T-helper 9 cell (primary cell): ENCODE measurements around the gene KRTAP10-11.
"Not testable (repeated sequence)": the region's sequence is repeated elsewhere in the genome, so short reads cannot be mapped to it uniquely, and the experiment has no call there.

Experiments
- DNase-seq: peaks from one replicate; pipeline ENCODE4 v3.0.0-alpha.2; 2020

KRTAP10-11 gene

DNA sequence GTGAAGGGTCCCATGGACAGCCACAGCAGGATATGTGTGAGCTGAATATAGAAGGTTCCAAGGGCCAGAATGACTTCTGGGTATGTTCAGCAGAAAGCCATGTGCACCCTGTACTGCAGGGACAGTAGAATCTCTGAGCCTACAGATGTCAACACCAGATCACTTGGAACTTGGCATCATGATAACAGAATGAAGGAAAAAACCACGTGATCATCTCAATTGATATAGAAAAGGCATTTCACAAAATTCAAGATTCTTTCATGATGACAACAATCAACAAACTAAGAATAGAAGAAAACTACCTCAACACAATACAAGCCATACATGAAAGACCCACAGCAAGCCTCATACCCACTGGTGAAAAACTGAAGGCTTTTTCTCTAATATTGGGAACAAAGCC, 21.4 kb downstream of the KRTAP10-11 start:
- no peak for DNase-seq

- no peak for DNase-seq
These were observed 24.6 kb downstream of the KRTAP10-11 start for GRCh38 chr21:44670642-44671432.

DNA sequence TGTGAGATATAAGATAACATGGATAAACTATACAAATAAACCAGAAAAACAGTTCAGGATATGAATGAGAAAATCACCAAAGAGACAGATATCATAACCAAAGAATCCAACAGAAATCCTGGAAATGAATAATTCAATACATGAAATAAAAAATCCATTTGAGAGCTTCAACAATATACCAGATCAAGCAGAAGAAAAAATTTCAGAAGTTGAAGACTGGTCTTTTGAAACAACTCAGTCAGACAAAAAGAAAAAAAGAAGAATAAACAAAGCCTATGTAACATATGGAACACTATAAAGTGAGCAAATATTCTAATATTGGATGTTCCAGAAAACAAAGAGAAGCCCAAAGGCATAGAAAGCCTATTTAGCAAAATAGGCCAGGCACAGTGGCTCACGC, 25.7 kb downstream of the KRTAP10-11 start:
- DNase-seq, result no peak

DNA sequence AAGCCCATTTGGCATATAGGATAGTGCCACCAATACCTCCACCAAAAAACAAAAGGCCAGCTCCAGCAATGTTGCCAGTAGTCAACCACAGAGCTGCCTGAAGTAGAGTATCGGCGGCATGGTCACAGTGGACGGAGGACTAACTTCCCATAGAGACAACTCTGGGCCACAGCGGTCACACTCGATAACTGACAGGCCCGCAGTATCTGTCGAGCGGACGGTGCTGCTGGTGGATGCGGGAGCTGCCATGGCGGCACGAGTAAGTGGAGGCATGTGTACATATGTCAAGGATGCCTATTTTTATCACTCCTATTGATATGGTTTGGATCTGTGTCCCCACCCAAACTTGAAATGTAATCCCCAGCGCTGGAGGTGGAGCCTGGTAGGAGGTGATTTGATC, 31.7 kb downstream of the KRTAP10-11 start:
- DNase-seq, result no peak

DNA sequence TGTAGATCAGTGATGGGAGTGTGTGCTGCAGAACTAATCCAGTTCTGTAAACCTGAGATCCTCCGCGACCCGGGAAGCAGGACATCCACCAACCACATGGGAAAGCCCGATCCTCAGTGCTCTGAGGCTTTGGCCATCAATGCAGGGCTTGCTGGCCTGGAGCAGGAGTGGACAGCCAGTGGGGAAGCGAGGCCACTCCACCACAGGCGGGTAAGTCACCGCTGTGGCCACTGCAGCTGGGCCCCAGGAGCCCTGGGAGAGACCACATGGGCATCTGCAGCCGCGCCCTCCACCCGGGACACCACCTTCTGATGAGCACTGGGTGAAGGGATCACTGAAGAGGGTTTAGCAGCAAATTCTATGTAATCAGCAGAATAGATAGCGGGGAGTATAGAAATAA, 34.9 kb downstream of the KRTAP10-11 start:
- no peak for DNase-seq

DNA sequence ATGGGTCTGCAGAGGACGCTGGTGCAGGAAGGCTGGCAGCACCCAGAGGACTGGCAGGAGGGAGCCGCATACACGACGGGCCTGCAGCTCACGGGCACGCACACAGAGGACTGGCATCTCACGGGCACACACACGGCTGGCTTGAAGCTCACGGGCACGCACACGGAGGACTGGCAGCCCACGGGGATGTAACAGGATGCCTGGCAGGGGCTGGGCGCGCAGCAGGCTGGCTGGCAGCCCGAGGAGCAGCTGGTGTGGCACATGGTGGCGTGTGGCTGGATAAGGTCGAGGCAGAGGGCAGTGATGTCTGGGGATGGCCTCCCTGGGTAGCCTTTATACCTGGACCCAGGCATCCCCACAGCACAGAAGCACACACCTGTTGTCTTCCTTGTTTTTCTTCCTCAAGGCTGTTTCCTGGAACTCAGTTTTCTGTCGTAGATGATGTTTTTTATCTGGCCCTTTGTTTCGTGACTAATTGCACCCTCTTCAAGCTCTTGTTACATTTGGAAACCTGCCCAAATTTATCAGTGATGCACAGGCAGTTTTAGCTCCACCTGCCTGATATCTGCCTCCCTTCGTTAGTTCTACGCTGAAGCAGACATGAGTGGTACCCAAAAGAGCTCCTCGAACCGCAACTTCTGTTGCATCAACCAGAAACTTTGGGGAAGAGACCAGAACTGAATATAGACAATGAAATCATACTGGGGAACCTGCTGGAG, 35.8 kb downstream of the KRTAP10-11 start, which contains the start of gene KRTAP12-1:
TSS of gene KRTAP12-1 (minus strand) at position 303 of the 719 bp plus-strand sequence. CDS start at position 263, 40 bp downstream.
- no peak for DNase-seq

- no peak for DNase-seq
These were observed 36.5 kb downstream of the KRTAP10-11 start for GRCh38 chr21:44682580-44683151.

DNA sequence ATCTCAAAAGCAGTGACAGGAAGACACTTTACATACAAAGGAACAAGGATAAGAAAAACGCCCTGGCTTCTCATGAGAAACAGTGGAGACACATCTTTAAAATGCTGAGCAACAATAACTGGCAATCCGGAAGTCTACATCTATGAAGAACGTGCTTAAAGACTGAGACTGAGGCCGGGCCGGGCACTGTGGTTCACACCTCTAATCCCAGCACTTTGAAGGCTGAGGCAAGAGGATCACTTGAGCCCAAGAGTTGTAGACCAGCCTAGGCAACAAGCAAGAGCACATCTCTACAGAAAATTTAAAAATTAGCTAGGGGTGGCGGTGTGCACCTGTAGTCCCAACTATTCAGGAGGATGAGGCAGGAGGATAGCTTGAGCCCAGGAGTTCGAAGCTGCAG, 37.9 kb downstream of the KRTAP10-11 start:
- no peak for DNase-seq

GRCh38 chr21:44684483-44684882, 38.3 kb downstream of the KRTAP10-11 start:
- DNase-seq, result no peak

DNA sequence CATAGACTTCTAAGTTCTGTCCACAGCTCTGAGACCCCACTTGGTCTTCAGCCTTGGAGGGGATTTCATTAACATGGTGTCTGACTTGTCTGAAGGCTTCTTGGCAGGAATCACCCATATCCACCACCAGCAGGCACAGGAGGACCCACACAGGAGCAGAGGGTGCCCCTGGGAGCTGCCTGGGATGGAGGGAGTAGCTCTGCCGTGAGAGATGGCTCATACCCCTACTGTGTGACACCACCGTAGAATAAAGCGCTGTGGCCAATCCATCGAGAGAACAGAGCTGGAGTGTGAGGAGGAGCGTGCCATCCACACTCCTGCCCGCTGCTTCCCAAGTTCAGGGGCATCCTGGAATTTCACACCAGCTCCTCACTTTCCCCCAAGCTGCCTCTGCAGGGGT, 38.8 kb downstream of the KRTAP10-11 start:
- DNase-seq, result not testable (repeated sequence)

DNA sequence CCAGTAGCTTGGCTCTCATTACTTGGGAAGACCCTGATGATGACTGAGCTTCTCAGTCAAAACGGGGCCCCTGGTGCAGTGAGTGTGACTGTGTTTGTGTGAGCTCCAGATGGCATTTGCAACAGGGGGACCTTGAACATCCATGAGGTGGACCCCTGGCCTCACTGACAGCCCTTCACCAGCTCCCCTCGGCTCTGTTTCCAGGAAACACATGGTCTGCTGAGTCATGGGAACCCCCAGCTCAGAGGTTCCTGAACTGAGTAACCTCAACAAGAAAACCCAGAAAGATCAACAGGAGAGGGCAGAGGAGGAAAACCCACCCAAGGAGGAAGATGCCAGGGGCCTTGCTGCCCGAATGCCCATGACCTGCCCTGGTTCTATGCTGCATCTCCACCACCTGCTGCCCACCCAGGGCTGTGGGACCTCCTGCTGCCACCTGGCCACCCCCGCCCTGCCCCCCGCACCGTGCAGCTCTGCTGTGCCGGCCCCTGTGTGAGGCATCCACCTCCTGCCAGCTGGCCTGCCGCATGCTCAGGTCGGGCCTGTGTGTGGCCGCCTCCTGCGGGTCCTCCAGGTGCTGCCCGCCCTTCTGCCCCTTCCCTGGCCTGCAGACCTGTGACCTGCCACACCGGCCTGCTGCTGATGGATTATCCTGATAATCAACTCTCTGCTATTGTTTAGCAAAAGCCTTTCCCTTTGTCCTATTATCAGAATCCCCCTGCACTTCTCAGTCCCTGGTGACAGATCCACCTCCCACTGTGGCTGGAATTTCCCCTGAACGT, 40.0 kb downstream of the KRTAP10-11 start:
- no peak for DNase-seq

GRCh38 chr21:44686843-44687561, 40.8 kb downstream of the KRTAP10-11 start:
- DNase-seq, result no peak

- DNase-seq, result no peak
These were observed 41.5 kb downstream of the KRTAP10-11 start for GRCh38 chr21:44687671-44688070.

- not testable (repeated sequence) for DNase-seq
These were observed 43.5 kb downstream of the KRTAP10-11 start for GRCh38 chr21:44689740-44690139.

GRCh38 chr21:44691686-44692085, 45.5 kb downstream of the KRTAP10-11 start:
- no peak for DNase-seq

DNA sequence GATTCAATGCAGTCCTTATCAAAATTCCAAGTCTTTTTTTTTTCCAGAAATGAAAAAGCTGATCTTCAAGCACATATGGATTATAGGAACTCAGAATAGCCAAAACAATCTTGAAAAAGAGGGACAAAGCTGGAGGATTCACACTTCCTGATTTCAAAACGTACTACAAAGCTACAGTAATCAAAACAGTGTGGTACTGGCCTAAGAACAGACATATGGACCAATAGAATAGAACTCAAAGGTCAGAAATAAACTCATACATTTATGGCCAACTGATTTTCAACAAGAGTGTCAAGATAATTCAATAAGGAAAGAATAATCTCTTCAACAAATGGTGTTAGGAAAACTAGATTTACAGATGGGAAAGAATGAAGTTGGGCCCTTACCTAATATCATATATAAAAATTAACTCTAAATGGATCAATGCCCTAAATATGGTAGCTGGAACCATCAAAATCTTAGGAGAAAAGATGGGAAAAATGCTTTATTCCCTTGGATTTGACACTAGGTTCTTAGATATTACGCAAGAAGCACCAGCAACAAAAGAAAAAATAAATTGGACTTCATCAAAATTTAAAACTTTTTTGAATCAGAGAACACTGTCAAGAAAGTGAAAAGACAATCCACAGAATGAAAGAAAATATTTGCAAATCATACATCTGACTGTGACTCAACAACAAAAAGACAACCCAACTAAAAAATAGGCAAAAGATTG, 46.7 kb downstream of the KRTAP10-11 start:
- no peak for DNase-seq

DNA sequence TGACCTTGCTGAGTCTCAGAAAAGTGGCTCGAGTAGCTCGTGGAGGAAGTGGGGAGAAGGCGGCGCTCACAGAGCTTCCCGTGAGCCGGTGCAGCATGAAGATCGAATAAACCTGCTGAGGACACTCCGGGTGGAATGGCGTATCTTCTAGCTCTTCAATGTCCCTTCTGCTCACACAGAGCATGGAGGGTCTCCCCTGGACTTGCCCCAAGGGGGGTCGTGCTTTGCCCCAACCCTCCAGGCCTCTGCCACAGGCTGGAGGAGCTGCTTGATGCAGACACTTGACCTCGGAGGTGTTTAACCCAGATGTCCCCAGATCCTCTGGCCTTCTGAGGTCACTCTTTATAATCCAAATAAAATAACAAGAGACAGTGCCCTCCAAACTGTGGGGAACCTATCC, 48.6 kb downstream of the KRTAP10-11 start:
- no peak for DNase-seq

DNA sequence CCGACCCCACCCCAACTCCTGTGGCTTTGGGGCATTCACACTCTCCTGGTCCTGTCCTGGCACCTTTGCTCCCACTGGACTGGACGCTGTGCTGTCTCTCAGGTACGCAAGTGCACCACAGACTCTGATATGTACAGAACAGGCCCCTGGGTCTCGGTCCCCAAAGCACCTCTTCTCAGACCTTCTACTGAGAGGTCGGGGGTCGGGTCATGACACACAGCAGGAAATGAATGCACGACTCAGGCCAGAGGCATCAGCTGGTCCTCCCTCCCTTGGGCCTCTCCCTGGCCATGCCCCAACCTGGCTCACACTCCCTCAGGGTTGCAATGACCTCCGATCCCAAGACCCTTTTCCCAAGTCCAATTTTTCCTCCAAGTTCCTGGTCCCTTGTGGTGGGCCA, 49.0 kb downstream of the KRTAP10-11 start:
- DNase-seq, result no peak

GRCh38 chr21:44695641-44696040, 49.4 kb downstream of the KRTAP10-11 start:
- no peak for DNase-seq

GRCh38 chr21:44696572-44696971, 50.4 kb downstream of the KRTAP10-11 start:
- DNase-seq, result no peak
